Smooth muscle cell (in vitro differentiated cells): ENCODE data around the gene TDRD9. TPM values are rescaled to one million over a fixed set of nuclear protein-coding genes. Genes with fewer than 3 reads are reported as not detected.

Source experiments
- DNase-seq: peaks from one replicate; lab custom pipeline; 2025; ENCODE audit not compliant: unreplicated experiment; lab: John Stamatoyannopoulos, UW
- H2AFZ ChIP-seq: fragments of 200-600 bp; sonication (generic); 2 replicates; pipeline ENCODE4 v1.6.0; 2016; ENCODE audit warnings: antibody characterized with exemption, low read depth, mild to moderate bottlenecking
- H3F3A ChIP-seq: fragments of 200-600 bp; sonication (generic); 2 replicates; pipeline ENCODE4 v1.6.0; 2017; ENCODE audit warnings: antibody characterized with exemption, low read depth
- H3K27ac ChIP-seq: fragments of 200-600 bp; sonication (generic); 2 replicates; pipeline ENCODE4 v1.5.1; 2016; ENCODE audit warnings: low read depth, mild to moderate bottlenecking
- H3K27me3 ChIP-seq: fragments of 200-600 bp; sonication (generic); 2 replicates; pipeline ENCODE4 v1.6.1; 2016; ENCODE audit warnings: low read depth, mild to moderate bottlenecking
- H3K36me3 ChIP-seq: fragments of 200-600 bp; sonication (generic); 2 replicates; pipeline ENCODE4 v1.5.1; 2016; ENCODE audit warnings: low read depth
- H3K4me1 ChIP-seq: fragments of 200-600 bp; sonication (generic); 2 replicates; pipeline ENCODE4 v1.5.1; 2016; ENCODE audit warnings: low read depth
- H3K4me2 ChIP-seq: fragments of 200-600 bp; sonication (generic); 2 replicates; pipeline ENCODE4 v1.6.0; 2016; ENCODE audit warnings: mild to moderate bottlenecking
- H3K4me3 ChIP-seq: fragments of 200-600 bp; sonication (generic); 2 replicates; pipeline ENCODE4 v1.5.1; 2016; ENCODE audit warnings: mild to moderate bottlenecking
- H3K79me2 ChIP-seq: fragments of 200-600 bp; sonication (generic); 2 replicates; pipeline ENCODE4 v1.6.0; 2016; ENCODE audit warnings: low read depth, mild to moderate bottlenecking
- H3K9ac ChIP-seq: fragments of 200-600 bp; sonication (generic); 2 replicates; pipeline ENCODE4 v1.6.0; 2016; ENCODE audit warnings: low read depth
- H3K9me3 ChIP-seq: fragments of 200-600 bp; sonication (generic); replicated peaks from 2 replicates; pipeline ENCODE4 v1.5.1; 2016; ENCODE audit warnings: low read depth
- H4K20me1 ChIP-seq: fragments of 200-600 bp; sonication (generic); 2 replicates; pipeline ENCODE4 v1.6.0; 2016; ENCODE audit warnings: low read depth
- CTCF ChIP-seq: fragments of 200-600 bp; sonication (generic); IDR thresholded peaks from 2 replicates; pipeline ENCODE4 v1.5.1; 2017; ENCODE audit warnings: borderline replicate concordance, mild to moderate bottlenecking, antibody characterized with exemption; ENCODE audit not compliant: insufficient read depth, poor library complexity, severe bottlenecking
- WGBS: methylation state at CpG from one replicate; pipeline ENCODE4 v1.1.7; 2016; ENCODE audit warnings: low lambda C conversion rate; 5-methylcytosine and 5-hydroxymethylcytosine counted together
- polyA plus RNA-seq: library from polyadenylated mRNA; unstranded; fragments of >200 nt; fragmentation: Nextera tagmentation; extraction: Ambion mirVana; gene quantifications from 2 replicates; pipeline ENCODE4 v1.2.1, GENCODE V29; 2016
- total RNA-seq: library from RNA; depleted of rRNA; stranded (reverse); fragments of >200 nt; gene quantifications from 2 replicates; pipeline ENCODE4 v1.2.3, GENCODE V29; 2014

The TDRD9 gene
- total and polyA plus RNA-seq, 2 experiments from 2014 or later = 1.0 TPM; not detected in 1

DNA sequence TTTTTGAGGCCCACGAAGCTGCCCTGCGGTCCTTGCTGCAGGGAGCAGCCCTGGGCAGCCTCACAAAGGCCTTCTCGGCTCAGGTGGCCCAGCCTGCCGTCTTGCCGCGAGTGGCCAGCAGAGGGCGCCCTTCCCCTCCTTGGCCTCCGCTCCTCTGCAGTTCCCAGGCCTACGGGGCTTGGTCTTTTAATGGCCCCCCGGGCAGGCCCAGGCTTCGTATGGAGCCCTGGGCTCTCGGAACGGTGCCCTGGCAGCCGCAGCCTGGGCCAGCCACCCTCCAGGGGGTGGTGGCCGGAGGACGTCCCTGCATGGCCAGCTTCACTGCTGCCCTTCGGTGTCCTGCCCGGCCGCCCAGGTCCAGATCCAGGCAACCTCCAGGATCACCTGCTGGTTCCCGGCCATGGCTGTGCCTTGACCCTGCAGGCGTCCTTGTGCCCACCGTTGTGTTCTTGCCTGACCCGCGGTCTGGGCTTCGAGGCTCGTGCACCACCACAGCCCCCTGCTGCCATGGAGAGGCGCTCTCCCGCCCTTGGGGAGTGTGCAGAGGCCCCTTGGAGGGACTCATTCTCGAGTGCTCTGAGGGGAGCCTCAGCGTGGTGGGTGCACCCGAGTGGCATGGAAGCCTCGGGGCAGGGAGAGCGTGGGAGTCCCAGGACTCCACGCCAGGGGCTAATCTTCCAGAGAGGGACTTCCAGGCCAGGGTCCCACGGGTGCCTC is 166.6 kb downstream of the TDRD9 start:
- no peaks in the 10 kb centered on the region for H3K79me2 ChIP-seq
- no peaks in the 10 kb centered on the region for H3F3A ChIP-seq
- H3K4me1 ChIP-seq = no peaks in the 10 kb centered on the region
- peak; percentile 36 for DNase-seq
- H3K27me3 ChIP-seq = no peaks in the 10 kb centered on the region
- WGBS = 60% methylated on average over 34 of the region's 35 CpGs
- H3K4me2 ChIP-seq = no peak overlapping the region
- no peaks in the 10 kb centered on the region for H4K20me1 ChIP-seq
- H3K9me3 ChIP-seq = no peaks in the 10 kb centered on the region
- H2AFZ ChIP-seq = no peak overlapping the region
- no peaks in the 10 kb centered on the region for H3K36me3 ChIP-seq
- no peak overlapping the region for H3K4me3 ChIP-seq
- no peak overlapping the region for H3K27ac ChIP-seq
- H3K9ac ChIP-seq = no peak overlapping the region
- peak; percentile 89 for TF ChIP-seq CTCF

DNA sequence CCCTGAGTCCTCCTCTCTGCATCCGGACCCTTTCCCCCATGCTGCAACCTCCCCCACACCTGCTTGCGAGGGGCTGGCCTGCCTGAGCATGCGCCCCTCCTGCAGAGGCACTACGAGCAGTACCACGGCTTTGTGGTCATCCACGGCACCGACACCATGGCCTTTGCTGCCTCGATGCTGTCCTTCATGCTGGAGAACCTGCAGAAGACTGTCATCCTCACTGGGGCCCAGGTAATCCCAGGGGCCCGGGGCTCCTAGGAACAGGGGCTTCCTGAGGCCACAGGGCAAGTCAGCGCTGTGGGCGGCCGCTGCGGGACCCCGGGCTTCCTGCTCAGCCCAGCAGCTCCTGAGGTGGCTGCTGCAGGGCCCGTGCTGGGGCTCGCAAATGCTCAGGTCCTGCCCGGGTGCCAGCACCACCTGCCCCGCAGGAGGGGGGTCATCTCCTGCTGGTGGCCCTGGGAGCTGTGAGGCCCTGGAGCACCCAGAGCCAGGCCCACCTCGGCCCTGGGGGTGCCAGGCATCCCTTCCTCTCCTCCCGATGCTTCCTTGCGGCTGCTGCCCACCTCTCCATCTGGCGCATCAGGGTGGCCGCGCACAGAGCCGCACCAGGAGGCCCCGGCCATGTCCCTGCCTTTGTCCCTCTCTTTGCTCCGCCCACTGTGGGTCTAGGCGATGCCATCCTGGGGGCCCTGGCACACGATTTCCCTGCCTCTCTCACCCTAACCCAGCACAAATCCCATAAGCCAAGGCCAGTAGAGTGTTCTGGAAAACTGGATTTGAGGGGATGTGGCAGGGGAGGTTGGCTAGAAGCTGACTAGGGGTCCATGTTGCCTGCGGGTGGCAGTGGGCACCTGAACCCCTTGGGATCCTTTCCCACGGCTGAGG is 167.4 kb downstream of the TDRD9 start:
- Histone ChIP-seq H4K20me1 (no peaks in the 10 kb centered on the region), H3K9ac (no peak overlapping the region), H3K9me3 (no peaks in the 10 kb centered on the region), H3K27me3 (no peaks in the 10 kb centered on the region), H3K27ac (no peak overlapping the region), H3K4me3 (no peak overlapping the region), H3K79me2 (no peaks in the 10 kb centered on the region), H3K4me1 (no peaks in the 10 kb centered on the region), H2AFZ (no peak overlapping the region), H3K4me2 (no peak overlapping the region), H3F3A (no peaks in the 10 kb centered on the region), H3K36me3 (no peaks in the 10 kb centered on the region)
- no peak for TF ChIP-seq CTCF
- no peak for DNase-seq
- WGBS = 93% methylated on average over 31 of the region's 31 CpGs

DNA sequence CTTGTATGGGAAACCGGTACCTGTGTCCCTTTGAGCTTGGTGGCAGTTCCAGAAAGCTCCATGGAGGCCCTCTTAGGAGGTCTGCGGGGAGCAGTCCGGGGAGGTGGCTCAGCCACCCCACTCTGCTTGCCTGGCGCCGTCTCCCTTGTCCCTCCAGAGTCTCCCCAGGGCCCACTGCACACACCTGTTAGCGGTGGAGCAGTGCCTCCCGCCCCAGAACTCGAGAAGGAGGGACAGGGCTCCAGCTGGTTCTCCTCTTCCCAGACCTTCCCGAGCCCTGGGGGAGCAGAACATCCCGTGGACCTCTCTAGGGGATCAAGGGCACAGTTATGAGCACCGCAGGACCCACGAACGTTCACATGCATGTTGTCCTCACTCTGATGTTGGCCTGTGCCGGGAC is 168.1 kb downstream of the TDRD9 start:
- no peaks in the 10 kb centered on the region for H3K27me3 ChIP-seq

More for the DNA sequence above, 168.1 kb downstream of the TDRD9 start:
- Histone ChIP-seq H3K9ac (no peak overlapping the region), H3K9me3 (no peaks in the 10 kb centered on the region), H3K4me2 (no peak overlapping the region), H3K4me3 (no peak overlapping the region), H3F3A (no peaks in the 10 kb centered on the region), H3K36me3 (no peaks in the 10 kb centered on the region), H3K27ac (no peak overlapping the region), H3K79me2 (no peaks in the 10 kb centered on the region), H2AFZ (no peak overlapping the region), H4K20me1 (no peaks in the 10 kb centered on the region), H3K4me1 (no peaks in the 10 kb centered on the region)
- WGBS = 95% methylated on average over 14 of the region's 14 CpGs
- no peak for DNase-seq
- no peak for TF ChIP-seq CTCF
